Subcutaneous adipose tissue (tissue), 4 donors: Measurements from ENCODE around the gene MT1A. TPM values are rescaled to one million over a fixed set of nuclear protein-coding genes. Genes with fewer than 3 reads are reported as not detected.

Experiments
- CTCF ChIP-seq: fragments of 450-650 bp; IDR thresholded peaks from one replicate; pipeline ENCODE4 v1.5.1; 2016; ENCODE audit warnings: low read depth, mild to moderate bottlenecking, control low read depth, antibody characterized with exemption, moderate library complexity
- total RNA-seq, 4 donors: library from RNA; depleted of rRNA; stranded (reverse); fragments of >200 nt; gene quantifications; one replicate each; pipeline ENCODE4 v1.1.0, GENCODE V29; 2016

Gene MT1A
- total RNA-seq, 4 donors from 2014 or later, result 44.4 to 1,063 (median 111) TPM

DNA sequence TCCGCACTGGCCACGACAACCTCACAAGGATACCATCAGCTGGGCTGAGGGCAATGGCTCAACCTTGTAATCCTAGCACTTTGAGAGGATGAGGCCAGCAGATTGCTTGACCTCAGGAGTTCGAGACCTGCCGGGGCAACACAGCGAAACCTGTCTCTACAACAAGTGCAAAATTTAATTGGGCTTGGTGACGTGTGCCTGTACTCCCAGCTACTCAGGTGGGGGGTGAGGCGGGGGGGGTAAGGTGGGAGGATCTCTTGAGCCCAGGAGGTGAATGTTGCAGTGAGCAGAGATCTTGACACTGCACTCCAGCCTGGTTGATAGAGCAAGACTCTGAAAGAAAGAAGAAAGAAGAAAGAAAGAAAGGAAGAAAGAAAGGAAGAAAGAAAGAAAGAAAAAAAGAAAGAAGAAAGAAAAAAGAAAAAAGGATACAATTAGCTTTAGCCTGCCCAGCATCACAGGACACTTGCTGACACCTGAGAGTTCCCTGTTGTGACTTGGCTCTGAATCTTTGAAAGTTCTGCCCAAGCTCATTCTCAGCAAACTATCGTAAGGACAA lies 18.0 kb upstream of the MT1A start:
- TF ChIP-seq CTCF, result no peak

DNA sequence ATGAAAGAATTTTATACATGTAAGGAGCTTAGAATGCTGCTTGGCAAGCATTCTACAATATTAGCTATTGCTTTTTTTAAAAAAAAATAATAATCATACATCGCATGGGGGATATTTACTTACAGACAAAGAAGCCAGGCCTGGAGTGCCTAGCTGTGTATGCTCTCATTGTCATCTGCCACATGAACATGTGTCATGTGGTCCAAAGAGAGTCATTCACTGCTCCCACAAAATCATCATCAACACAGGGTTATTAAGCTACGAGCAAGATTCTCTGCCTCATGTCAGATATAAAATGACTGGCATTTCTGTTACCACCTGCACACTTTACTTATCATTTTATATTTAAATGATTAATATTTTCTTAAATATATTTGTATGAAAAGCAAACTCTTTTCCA lies 14.8 kb upstream of the MT1A start:
- no peak for TF ChIP-seq CTCF

DNA sequence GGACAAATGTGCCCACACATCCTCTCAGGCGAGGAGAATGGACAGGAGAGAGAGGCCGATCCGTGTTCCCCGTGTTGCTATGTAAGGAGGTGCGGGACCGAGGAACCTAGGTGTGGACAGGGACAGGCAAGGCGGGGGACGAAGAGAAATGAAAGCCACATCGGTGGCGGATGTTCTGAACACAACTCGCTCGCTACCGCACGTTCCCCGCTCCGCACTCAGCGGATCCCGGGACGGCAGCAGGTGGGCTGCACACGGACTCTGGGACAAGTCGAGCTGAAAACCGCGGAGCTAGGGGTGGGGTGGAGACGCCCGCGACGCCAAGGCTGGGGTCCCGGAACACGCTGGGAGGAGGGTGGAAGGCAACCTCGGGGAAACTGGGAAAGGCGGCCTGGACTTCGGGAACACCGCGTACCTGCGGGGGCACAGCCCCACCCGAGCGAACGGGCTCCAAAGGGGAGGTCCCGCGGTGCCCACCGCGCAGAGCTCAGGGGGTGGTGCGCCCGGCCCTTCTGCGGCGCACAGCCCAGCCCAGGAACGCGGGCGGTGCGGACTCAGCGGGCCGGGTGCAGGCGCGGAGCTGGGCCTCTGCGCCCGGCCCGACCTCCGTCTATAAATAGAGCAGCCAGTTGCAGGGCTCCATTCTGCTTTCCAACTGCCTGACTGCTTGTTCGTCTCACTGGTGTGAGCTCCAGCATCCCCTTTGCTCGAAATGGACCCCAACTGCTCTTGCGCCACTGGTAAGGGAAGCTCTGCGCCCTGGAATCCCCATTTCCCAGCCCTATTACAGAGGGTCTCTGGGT lies 13.1 kb upstream of the MT1A start, which contains the start of gene MT1E:
TSS of gene MT1E (plus strand) at position 642 of the 803 bp plus-strand sequence. CDS start at position 713, 71 bp downstream.
- TF ChIP-seq CTCF, result no peak

GRCh38 chr16:56625943-56626654 lies 12.4 kb upstream of the MT1A start:
- TF ChIP-seq CTCF, result no peak

- TF ChIP-seq CTCF, result no peak
These were observed 11.8 kb upstream of the MT1A start for GRCh38 chr16:56626685-56627084.

DNA sequence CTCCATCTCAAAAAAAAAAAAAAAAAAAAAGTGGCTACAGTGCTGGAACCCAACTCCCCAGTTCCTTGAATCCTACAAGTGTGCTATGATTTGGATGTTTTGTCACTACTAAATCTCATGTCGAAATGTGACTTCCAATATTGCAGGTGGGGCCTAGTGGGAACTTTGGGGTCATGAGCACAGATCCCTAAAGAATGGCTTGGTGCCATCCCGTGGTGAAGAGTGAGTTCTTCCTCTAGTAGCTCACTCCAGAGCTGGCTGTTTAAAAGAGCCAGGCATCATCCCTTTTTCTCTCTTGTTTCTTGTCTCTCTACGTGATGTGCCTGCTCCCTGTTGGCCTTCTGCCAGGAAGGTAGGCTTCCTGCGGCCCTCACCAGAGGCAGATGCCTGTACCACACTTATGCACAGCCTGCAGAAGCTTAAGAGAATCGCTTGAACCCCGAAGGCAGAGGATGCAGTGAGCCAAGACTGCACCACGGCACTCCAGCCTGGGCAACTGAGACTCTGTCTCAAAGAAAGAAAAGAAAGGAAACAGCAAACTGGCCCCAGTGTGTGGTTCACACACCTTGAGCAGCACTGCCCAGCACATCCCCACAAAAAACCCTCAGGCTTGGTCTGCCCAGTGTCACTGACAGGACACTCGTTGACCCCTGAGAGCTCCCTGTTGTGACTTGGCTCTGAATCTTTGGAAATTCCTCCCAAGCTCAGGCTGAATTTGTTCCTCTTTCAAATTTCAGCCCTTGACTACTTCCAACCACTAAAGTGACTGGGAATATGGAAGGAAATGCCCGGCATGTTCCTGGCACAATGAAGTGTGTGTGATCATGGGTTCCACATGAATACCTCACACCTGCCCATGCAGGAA lies 9.7 kb upstream of the MT1A start:
- TF ChIP-seq CTCF, result no peak
